H9 (cell line): ENCODE data around the gene MREG. TPM values are rescaled to one million over a fixed set of nuclear protein-coding genes. Genes with fewer than 3 reads are reported as not detected.

Source experiments
- DNase-seq: peaks from one replicate; pipeline ENCODE4 v3.0.0-alpha.2; 2017
- H2AFZ ChIP-seq: one replicate; pipeline ENCODE4 v1.6.1; 2013; ENCODE audit warnings: mild to moderate bottlenecking, low read length, control low read depth, moderate library complexity
- H2AK5ac ChIP-seq: 2 replicates; pipeline ENCODE4 v1.6.1; 2013; ENCODE audit warnings: low read length, control low read depth, mixed read lengths; ENCODE audit not compliant: insufficient read length
- H2BK120ac ChIP-seq: one replicate; pipeline ENCODE4 v1.6.1; 2013; ENCODE audit warnings: low read depth, mild to moderate bottlenecking, low read length, control low read depth, inconsistent platforms; ENCODE audit not compliant: poor library complexity, severe bottlenecking
- H2BK12ac ChIP-seq: 2 replicates; pipeline ENCODE4 v1.6.1; 2013; ENCODE audit warnings: low read length, control low read depth, mixed read lengths, low read depth; ENCODE audit not compliant: insufficient read length
- H2BK15ac ChIP-seq: 2 replicates; pipeline ENCODE4 v1.6.1; 2013; ENCODE audit warnings: low read depth, low read length, control low read depth
- H2BK20ac ChIP-seq: one replicate; pipeline ENCODE4 v1.6.1; 2013; ENCODE audit warnings: low read depth, mild to moderate bottlenecking, low read length, control low read depth, inconsistent platforms; ENCODE audit not compliant: poor library complexity, severe bottlenecking
- H2BK5ac ChIP-seq: 2 replicates; pipeline ENCODE4 v1.6.1; 2013; ENCODE audit warnings: low read length, control low read depth, mixed read lengths; ENCODE audit not compliant: insufficient read length
- H3K14ac ChIP-seq: 2 replicates; pipeline ENCODE4 v1.6.1; 2013; ENCODE audit warnings: low read length, control low read depth; ENCODE audit not compliant: insufficient read depth
- H3K18ac ChIP-seq: 2 replicates; pipeline ENCODE4 v1.6.1; 2013; ENCODE audit warnings: low read depth, mild to moderate bottlenecking, mixed read lengths, low read length, control low read depth; ENCODE audit not compliant: insufficient read length
- H3K23ac ChIP-seq: 2 replicates; pipeline ENCODE4 v1.6.1; 2013; ENCODE audit warnings: low read length, control low read depth, mixed read lengths, low read depth; ENCODE audit not compliant: insufficient read length
- H3K23me2 ChIP-seq: 2 replicates; pipeline ENCODE4 v1.6.1; 2013; ENCODE audit warnings: low read depth, mild to moderate bottlenecking, mixed read lengths, low read length, control low read depth; ENCODE audit not compliant: insufficient read length, poor library complexity, severe bottlenecking
- H3K27ac ChIP-seq: 2 replicates; pipeline ENCODE4 v1.5.1; 2013; ENCODE audit warnings: low read length, control low read depth, mixed read lengths, low read depth; ENCODE audit not compliant: insufficient read length
- H3K27me3 ChIP-seq: 2 replicates; pipeline ENCODE4 v1.6.1; 2013; ENCODE audit warnings: low read length, control low read depth, inconsistent platforms; ENCODE audit not compliant: insufficient read depth
- H3K4ac ChIP-seq: 2 replicates; pipeline ENCODE4 v1.6.1; 2013; ENCODE audit warnings: low read depth, mild to moderate bottlenecking, control low read depth, inconsistent platforms, low read length, moderate library complexity
- H3K4me1 ChIP-seq: 2 replicates; pipeline ENCODE4 v1.6.1; 2013; ENCODE audit warnings: low read length, control low read depth, inconsistent platforms; ENCODE audit not compliant: insufficient read depth
- H3K4me2 ChIP-seq: 2 replicates; pipeline ENCODE4 v1.6.1; 2013; ENCODE audit warnings: low read length, control low read depth, mixed read lengths; ENCODE audit not compliant: insufficient read length, insufficient read depth
- H3K56ac ChIP-seq: 2 replicates; pipeline ENCODE4 v1.6.1; 2013; ENCODE audit warnings: low read depth, mild to moderate bottlenecking, mixed read lengths, low read length, control low read depth; ENCODE audit not compliant: insufficient read length
- H3K79me1 ChIP-seq: 2 replicates; pipeline ENCODE4 v1.6.1; 2013; ENCODE audit warnings: low read depth, mild to moderate bottlenecking, moderate library complexity, low read length, control low read depth, inconsistent platforms; ENCODE audit not compliant: insufficient read depth, poor library complexity, severe bottlenecking
- H3K79me2 ChIP-seq: 2 replicates; pipeline ENCODE4 v1.6.1; 2013; ENCODE audit warnings: low read length, control low read depth, inconsistent platforms; ENCODE audit not compliant: insufficient read depth
- H3K9ac ChIP-seq: 2 replicates; pipeline ENCODE4 v1.6.1; 2013; ENCODE audit warnings: low read length, control low read depth, mixed read lengths; ENCODE audit not compliant: insufficient read length; ENCODE audit errors: extremely low read depth
- H3K9me3 ChIP-seq: one replicate; pipeline ENCODE4 v1.6.1; 2013; ENCODE audit warnings: low read depth, low read length, inconsistent platforms; ENCODE audit not compliant: control insufficient read depth
- H3T11ph ChIP-seq: one replicate; pipeline ENCODE4 v1.6.1; 2013; ENCODE audit warnings: mild to moderate bottlenecking, low read length, control low read depth, inconsistent platforms
- H4K20me1 ChIP-seq: one replicate; pipeline ENCODE4 v1.6.1; 2013; ENCODE audit not compliant: control insufficient read depth, insufficient read length, insufficient read depth
- H4K5ac ChIP-seq: 2 replicates; pipeline ENCODE4 v1.6.1; 2013; ENCODE audit warnings: low read depth, mild to moderate bottlenecking, mixed read lengths, low read length, control low read depth; ENCODE audit not compliant: insufficient read length
- H4K8ac ChIP-seq: replicated peaks from 2 replicates; pipeline ENCODE4 v1.6.1; 2013; ENCODE audit warnings: low read length, control low read depth, mixed read lengths, low read depth; ENCODE audit not compliant: insufficient read length
- H4K91ac ChIP-seq: 2 replicates; pipeline ENCODE4 v1.6.1; 2013; ENCODE audit warnings: low read depth, mild to moderate bottlenecking, moderate library complexity, mixed read lengths, low read length, control low read depth; ENCODE audit not compliant: insufficient read length
- H3K27ac Mint-ChIP-seq, 3 experiments: 2 replicates in 2 of 3; 3 replicates in 1 of 3; pipeline ENCODE4 v1.8.0; 2020 to 2021; ENCODE audit warnings: mixed read lengths in 3 of 3, mild to moderate bottlenecking in 1 of 3, moderate library complexity in 1 of 3
- H3K27me3 Mint-ChIP-seq: 2 replicates; pipeline ENCODE4 v1.8.0; 2021; ENCODE audit warnings: low read depth, mild to moderate bottlenecking, moderate library complexity, mixed read lengths
- H3K36me3 Mint-ChIP-seq, 3 experiments: 2 replicates in 2 of 3; 3 replicates in 1 of 3; pipeline ENCODE4 v1.8.0; 2020 to 2021; ENCODE audit warnings: low read depth in 3 of 3, mixed read lengths in 3 of 3; ENCODE audit not compliant: insufficient read depth in 1 of 3
- H3K4me1 Mint-ChIP-seq, 2 experiments: 2 replicates each; pipeline ENCODE4 v1.8.0; 2020; ENCODE audit warnings: mixed read lengths in 2 of 2
- H3K4me3 Mint-ChIP-seq, 2 experiments: 2 replicates in 1 of 2; 3 replicates in 1 of 2; pipeline ENCODE4 v1.8.0; 2020 to 2021; ENCODE audit warnings: mild to moderate bottlenecking in 2 of 2, mixed read lengths in 2 of 2, moderate library complexity in 1 of 2
- H3K9me3 Mint-ChIP-seq, 2 experiments: 2 replicates in 1 of 2; 3 replicates in 1 of 2; pipeline ENCODE4 v1.8.0; 2020; ENCODE audit warnings: mild to moderate bottlenecking in 2 of 2, mixed read lengths in 2 of 2, moderate library complexity in 1 of 2
- CTCF ChIP-seq: fragments of 200-600 bp; sonication (generic); conservative IDR thresholded peaks from 3 replicates; pipeline ENCODE4 v1.8.0; 2021; ENCODE audit warnings: antibody characterized with exemption, mild to moderate bottlenecking
- WGBS: extraction: QIAGEN DNeasy Blood & Tissue Kit; methylation state at CpG from one replicate; pipeline ENCODE4 v1.1.7; 2013; ENCODE audit warnings: missing lambda C conversion rate, low lambda C conversion rate, mixed read lengths; ENCODE audit not compliant: insufficient read length; ENCODE audit errors: extremely low coverage; 5-methylcytosine and 5-hydroxymethylcytosine counted together
- total RNA-seq: library from RNA; stranded (reverse); gene quantifications from 2 replicates; pipeline ENCODE4 v1.2.1, GENCODE V29; 2021

MREG gene
- total RNA-seq, 1 experiment from 2014 or later, result 21.8 TPM

GRCh38 chr2:215982465-215982875 is 30.9 kb downstream of the MREG start:
- Histone ChIP-seq H3K23ac (no peak overlapping the region), H3K4me2 (no peak overlapping the region)

More at GRCh38 chr2:215982465-215982875, 30.9 kb downstream of the MREG start:
- no peaks in the 10 kb centered on the region for H3K4me1 ChIP-seq
- H2AFZ ChIP-seq, result no peak overlapping the region
- no peak overlapping the region for H2BK5ac ChIP-seq
- no peak overlapping the region for H3K9ac ChIP-seq
- WGBS, result no CpG with 5 or more reads among the region's 6 CpGs
- no peaks in the 10 kb centered on the region for H3K79me1 ChIP-seq
- no peak overlapping the region for H2BK20ac ChIP-seq
- H3K27me3 ChIP-seq, result no peaks in the 10 kb centered on the region
- no peak overlapping the region for H3K14ac ChIP-seq
- Mint-ChIP-seq H3K27me3 (no peaks in the 10 kb centered on the region), H3K4me3 (no peak overlapping the region), H3K36me3 (peaks cover 35 to 46% (median 38%) of the 10 kb centered on the region in 3 experiments), H3K9me3 (peaks cover 21 to 30% of the 10 kb centered on the region in 2 experiments), H3K4me1 (no peaks in the 10 kb centered on the region), H3K27ac (no peak overlapping the region)
- peaks cover 4% of the 10 kb centered on the region; the same call in 1 of the 2 replicates for H3K79me2 ChIP-seq
- no peak overlapping the region for H2BK12ac ChIP-seq
- H4K91ac ChIP-seq, result no peak overlapping the region
- DNase-seq, result no peak
- H3K27ac ChIP-seq, result no peak overlapping the region
- no peak overlapping the region for H4K8ac ChIP-seq
- H3K9me3 ChIP-seq, result no peaks in the 10 kb centered on the region
- H3T11ph ChIP-seq, result no peak overlapping the region
- no peaks in the 10 kb centered on the region for H3K23me2 ChIP-seq
- no peak overlapping the region for H2AK5ac ChIP-seq
- no peak overlapping the region for H3K56ac ChIP-seq
- no peak overlapping the region for H2BK120ac ChIP-seq
- no peak for TF ChIP-seq CTCF
- no peak overlapping the region for H3K4ac ChIP-seq
- no peak overlapping the region for H3K18ac ChIP-seq
- no peak overlapping the region for H2BK15ac ChIP-seq
- H4K20me1 ChIP-seq, result no peaks in the 10 kb centered on the region
- H4K5ac ChIP-seq, result no peak overlapping the region
